ENCODE results near the gene PRKCQ.

- TF ChIP-seq POLR2A (IDR thresholded peaks at IDR 0.05) (no peak), CTCF (IDR thresholded peaks at IDR 0.05) (no peak)
Observed at GRCh38 chr10:6600224-6600987, 20.3 kb upstream of the PRKCQ start.

Data from Peyer's patch (tissue), 4 donors.